Articular chondrocyte of knee joint (primary cell): Measurements from ENCODE around the gene FRMD3. TPM values are rescaled to one million over a fixed set of nuclear protein-coding genes. Genes with fewer than 3 reads are reported as not detected.

Experiments
- small RNA-seq: library from RNA; depleted of rRNA; stranded (forward); fragments of <200 nt; gene quantifications from one replicate; pipeline ENCODE3, GENCODE V24; 2012
- total RNA-seq: library from RNA; depleted of rRNA; stranded (reverse); fragments of >200 nt; gene quantifications from 2 replicates; pipeline ENCODE4 v1.2.3, GENCODE V29; 2012

Gene FRMD3
- total RNA-seq, result 0.11 and 0.13 TPM in 2 replicates

GRCh38 chr9:83538172-83538889 lies at the start of gene FRMD3:
TSS of gene FRMD3 (minus strand) at chr9:83538401. CDS start at chr9:83538231, 170 bp downstream.

Small RNA genes lying within 50 kb of the gene (small RNA-seq; reads per million reads assigned to genes)
- not detected for gene AL137847.3
- not detected for gene RN7SKP242
- gene RNU4-29P, result not detected

Other genes starting within 250 kb of the FRMD3 start
- gene IDNK, start 84.7 kb upstream of the FRMD3 start, total RNA-seq, result 7.8 and 8.4 TPM in 2 replicates
- 110 and 118 TPM in 2 replicates for gene UBQLN1, start 169.6 kb upstream of the FRMD3 start, total RNA-seq